Activated CD8-positive, alpha-beta memory T cell treated with anti-CD3 and anti-CD28 coated beads, Interleukin-2, amount 10 ng/mL, durations not matched to agents 7 days and 5 days (primary cell): ENCODE results near the gene EN2. TPM values are rescaled to one million over a fixed set of nuclear protein-coding genes. Genes with fewer than 3 reads are reported as not detected.

Source experiments
- ATAC-seq: fragments of 150-1000 bp; cut with Tn5 transposase; one replicate; pipeline ENCODE4 v1.10.0; 2021; ENCODE audit warnings: moderate library complexity
- CTCF ChIA-PET: fragments of 350-600 bp; sonication (Branson Sonifier 250); formaldehyde crosslinking; loops from one replicate; lab custom pipeline; 2021; ENCODE audit warnings: antibody characterized with exemption; lab: Charles Lee
- DNase-seq: peaks from one replicate; pipeline ENCODE4 v3.0.0-alpha.2; 2020
- H3K27ac Mint-ChIP-seq: one replicate; pipeline ENCODE4 v1.8.0; 2021; ENCODE audit warnings: mild to moderate bottlenecking, mixed read lengths
- H3K27me3 Mint-ChIP-seq: one replicate; pipeline ENCODE4 v1.8.0; 2021; ENCODE audit warnings: mixed read lengths
- H3K36me3 Mint-ChIP-seq: one replicate; pipeline ENCODE4 v1.8.0; 2021; ENCODE audit warnings: mild to moderate bottlenecking, mixed read lengths
- H3K4me1 Mint-ChIP-seq: one replicate; pipeline ENCODE4 v1.8.0; 2021; ENCODE audit warnings: mixed read lengths
- H3K4me3 Mint-ChIP-seq: one replicate; pipeline ENCODE4 v1.8.0; 2021; ENCODE audit warnings: mild to moderate bottlenecking, moderate library complexity, mixed read lengths
- H3K9me3 Mint-ChIP-seq: one replicate; pipeline ENCODE4 v1.8.0; 2022; ENCODE audit warnings: low read depth, mixed read lengths
- total RNA-seq, 2 experiments: library from RNA; stranded (reverse); gene quantifications; one replicate each; pipeline ENCODE4 v1.2.3, GENCODE V29; 2021

EN2 gene
- total RNA-seq, 2 experiments from 2014 or later = not detected

GRCh38 chr7:155467846-155468784 is 10.2 kb downstream of the EN2 start:
- ATAC-seq (no peak), DNase-seq (no peak)
- no peaks in the 10 kb centered on the region for H3K36me3 Mint-ChIP-seq
- H3K4me1 Mint-ChIP-seq = peaks cover 5% of the 10 kb centered on the region
- no peaks in the 10 kb centered on the region for H3K9me3 Mint-ChIP-seq
- CTCF ChIA-PET = no interaction called here
- H3K27ac Mint-ChIP-seq = peak overlapping the region; percentile 28
- H3K4me3 Mint-ChIP-seq = no peak overlapping the region
- peaks cover 91% of the 10 kb centered on the region for H3K27me3 Mint-ChIP-seq

GRCh38 chr7:155468785-155469148 is 10.8 kb downstream of the EN2 start:
- Mint-ChIP-seq H3K4me3 (no peak overlapping the region), H3K4me1 (peaks cover 5% of the 10 kb centered on the region), H3K27ac (no peak overlapping the region), H3K9me3 (no peaks in the 10 kb centered on the region), H3K27me3 (peaks cover 91% of the 10 kb centered on the region), H3K36me3 (no peaks in the 10 kb centered on the region)
- no peak for ATAC-seq
- CTCF ChIA-PET = no interaction called here
- no peak for DNase-seq

- Mint-ChIP-seq H3K27me3 (peaks cover 92% of the 10 kb centered on the region), H3K9me3 (no peaks in the 10 kb centered on the region), H3K4me3 (no peak overlapping the region), H3K36me3 (no peaks in the 10 kb centered on the region), H3K4me1 (peaks cover 5% of the 10 kb centered on the region), H3K27ac (no peak overlapping the region)
- ATAC-seq (no peak), DNase-seq (no peak)
- CTCF ChIA-PET = no interaction called here
Observed at GRCh38 chr7:155469311-155470185, 11.6 kb downstream of the EN2 start.

GRCh38 chr7:155470186-155470487 is 12.2 kb downstream of the EN2 start:
- Mint-ChIP-seq H3K36me3 (no peaks in the 10 kb centered on the region), H3K9me3 (no peaks in the 10 kb centered on the region), H3K4me1 (peaks cover 4% of the 10 kb centered on the region), H3K27me3 (peaks cover 92% of the 10 kb centered on the region), H3K27ac (no peak overlapping the region), H3K4me3 (no peak overlapping the region)
- ATAC-seq (no peak), DNase-seq (no peak)
- CTCF ChIA-PET = no interaction called here

- CTCF ChIA-PET = interaction anchor here (1.2 kb wide), 1 partner anchor 90 kb away, joined by 3 read pairs; no protein-coding TSS in a partner anchor
- no peaks in the 10 kb centered on the region for H3K36me3 Mint-ChIP-seq
- H3K27ac Mint-ChIP-seq = no peak overlapping the region
- no peak for DNase-seq
- H3K4me1 Mint-ChIP-seq = peaks cover 2% of the 10 kb centered on the region
- no peak for ATAC-seq
- no peak overlapping the region for H3K4me3 Mint-ChIP-seq
- H3K9me3 Mint-ChIP-seq = no peaks in the 10 kb centered on the region
- peaks cover 92% of the 10 kb centered on the region for H3K27me3 Mint-ChIP-seq
Observed at GRCh38 chr7:155470686-155471638, 13.0 kb downstream of the EN2 start.

- ATAC-seq = no peak
- H3K27me3 Mint-ChIP-seq = peaks cover 93% of the 10 kb centered on the region
- CTCF ChIA-PET = interaction anchor here (1.0 to 1.4 kb wide), 3 partner anchors 29 to 90 kb away, joined by 3 to 4 read pairs (median 3); no protein-coding TSS in a partner anchor
- H3K27ac Mint-ChIP-seq = no peak overlapping the region
- H3K36me3 Mint-ChIP-seq = no peaks in the 10 kb centered on the region
- no peak overlapping the region for H3K4me3 Mint-ChIP-seq
- H3K4me1 Mint-ChIP-seq = peaks cover 5% of the 10 kb centered on the region
- DNase-seq = no peak
- no peaks in the 10 kb centered on the region for H3K9me3 Mint-ChIP-seq
Observed at GRCh38 chr7:155471718-155472117, 13.8 kb downstream of the EN2 start.

- peak; percentile 50 for DNase-seq
- CTCF ChIA-PET = interaction anchor here (1.2 kb wide), 1 partner anchor 11 kb away, joined by 4 read pairs; no protein-coding TSS in a partner anchor
- Mint-ChIP-seq H3K36me3 (peaks cover 4% of the 10 kb centered on the region), H3K4me3 (no peak overlapping the region), H3K27me3 (peaks cover 72% of the 10 kb centered on the region), H3K27ac (peak overlapping the region; percentile 29), H3K9me3 (peaks cover 5% of the 10 kb centered on the region), H3K4me1 (peaks cover 19% of the 10 kb centered on the region)
- ATAC-seq = peak; percentile 64
Observed at GRCh38 chr7:155477476-155477875, 19.5 kb downstream of the EN2 start.

GRCh38 chr7:155481764-155482163 is 23.8 kb downstream of the EN2 start:
- peaks cover 17% of the 10 kb centered on the region for H3K4me1 Mint-ChIP-seq
- H3K4me3 Mint-ChIP-seq = no peak overlapping the region
- peaks cover 4% of the 10 kb centered on the region for H3K36me3 Mint-ChIP-seq
- CTCF ChIA-PET = no interaction called here
- DNase-seq (no peak), ATAC-seq (no peak)
- H3K27me3 Mint-ChIP-seq = peaks cover 46% of the 10 kb centered on the region
- H3K9me3 Mint-ChIP-seq = peaks cover 5% of the 10 kb centered on the region
- no peak overlapping the region for H3K27ac Mint-ChIP-seq

GRCh38 chr7:155482511-155483183 is 24.7 kb downstream of the EN2 start:
- Mint-ChIP-seq H3K4me3 (peak overlapping the region; percentile 19), H3K36me3 (peaks cover 2% of the 10 kb centered on the region), H3K27me3 (peaks cover 42% of the 10 kb centered on the region), H3K4me1 (peaks cover 9% of the 10 kb centered on the region), H3K27ac (peak overlapping the region; percentile 29), H3K9me3 (peaks cover 5% of the 10 kb centered on the region)
- DNase-seq (no peak), ATAC-seq (peak; percentile 57)
- CTCF ChIA-PET = no interaction called here

- DNase-seq = no peak
- no peak for ATAC-seq
- Mint-ChIP-seq H3K9me3 (peaks cover 5% of the 10 kb centered on the region), H3K27ac (peak overlapping the region; percentile 30), H3K36me3 (peaks cover 2% of the 10 kb centered on the region), H3K27me3 (peaks cover 42% of the 10 kb centered on the region), H3K4me1 (peaks cover 5% of the 10 kb centered on the region), H3K4me3 (peak overlapping the region; percentile 36)
- CTCF ChIA-PET = no interaction called here
Observed at GRCh38 chr7:155483245-155483644, 25.3 kb downstream of the EN2 start.

GRCh38 chr7:155483868-155484325 is 26.0 kb downstream of the EN2 start:
- Mint-ChIP-seq H3K27me3 (peaks cover 41% of the 10 kb centered on the region), H3K9me3 (peaks cover 5% of the 10 kb centered on the region), H3K27ac (no peak overlapping the region), H3K4me3 (no peak overlapping the region), H3K4me1 (peaks cover 7% of the 10 kb centered on the region), H3K36me3 (peaks cover 2% of the 10 kb centered on the region)
- ATAC-seq (no peak), DNase-seq (no peak)
- CTCF ChIA-PET = no interaction called here
